Measurements from ENCODE around the gene MTCL1.

DNA sequence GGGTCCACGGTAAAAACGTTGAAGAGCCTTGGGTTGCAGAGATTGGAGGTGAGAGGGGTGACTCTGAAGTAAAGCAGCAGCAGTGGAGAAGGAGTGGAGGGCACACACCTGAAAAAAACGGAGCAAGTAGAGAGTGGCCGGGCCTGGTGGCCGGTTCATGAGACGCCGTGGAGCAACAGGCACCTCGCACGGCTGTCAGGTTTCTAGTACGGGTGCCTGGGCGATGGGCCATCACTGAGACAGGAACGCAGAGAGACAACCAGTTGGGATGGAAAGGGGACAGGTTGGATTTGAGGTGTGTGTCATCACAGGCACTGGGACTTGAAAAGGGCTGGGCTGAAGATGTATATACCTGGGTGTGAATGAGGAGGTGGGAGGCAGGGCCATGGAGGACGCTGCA, 104.2 kb downstream of the MTCL1 start:
- TF ChIP-seq, protein P1, sequence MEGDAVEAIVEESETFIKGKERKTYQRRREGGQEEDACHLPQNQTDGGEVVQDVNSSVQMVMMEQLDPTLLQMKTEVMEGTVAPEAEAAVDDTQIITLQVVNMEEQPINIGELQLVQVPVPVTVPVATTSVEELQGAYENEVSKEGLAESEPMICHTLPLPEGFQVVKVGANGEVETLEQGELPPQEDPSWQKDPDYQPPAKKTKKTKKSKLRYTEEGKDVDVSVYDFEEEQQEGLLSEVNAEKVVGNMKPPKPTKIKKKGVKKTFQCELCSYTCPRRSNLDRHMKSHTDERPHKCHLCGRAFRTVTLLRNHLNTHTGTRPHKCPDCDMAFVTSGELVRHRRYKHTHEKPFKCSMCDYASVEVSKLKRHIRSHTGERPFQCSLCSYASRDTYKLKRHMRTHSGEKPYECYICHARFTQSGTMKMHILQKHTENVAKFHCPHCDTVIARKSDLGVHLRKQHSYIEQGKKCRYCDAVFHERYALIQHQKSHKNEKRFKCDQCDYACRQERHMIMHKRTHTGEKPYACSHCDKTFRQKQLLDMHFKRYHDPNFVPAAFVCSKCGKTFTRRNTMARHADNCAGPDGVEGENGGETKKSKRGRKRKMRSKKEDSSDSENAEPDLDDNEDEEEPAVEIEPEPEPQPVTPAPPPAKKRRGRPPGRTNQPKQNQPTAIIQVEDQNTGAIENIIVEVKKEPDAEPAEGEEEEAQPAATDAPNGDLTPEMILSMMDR (IDR thresholded peaks at IDR 0.05; ENCODE audit: low read length), result no peak
- TF ChIP-seq EZH2 (IDR thresholded peaks at IDR 0.05; ENCODE audit: borderline replicate concordance, low read length), result no peak
